Measurements from ENCODE around the gene CLOCK. TPM values are rescaled to one million over a fixed set of nuclear protein-coding genes. Genes with fewer than 3 reads are reported as not detected.
A peak's percentile ranks its signal among the peaks of the same experiment; 100 is the strongest.

The CLOCK gene
- total and polyA plus RNA-seq, 9 of the 15 experiments (the other 6 are each of a cell fraction or from before 2014, with no cell fraction given): 3.7 to 14.4 (median 9.4) TPM

GRCh38 chr4:55438314-55438713 is 108.4 kb downstream of the CLOCK start:
- intact Hi-C loops (cut with micrococcal nuclease): loop anchor here (5.0 to 10.0 kb wide), 3 partner anchors 109 to 426 kb away; partner anchors contain the start of genes CLOCK and NMU
- Histone ChIP-seq H3K4me1 (replicated peaks in 1 of 2; ENCODE audit: control insufficient read depth in 2 of 2, insufficient read depth in 2 of 2, low read length in 2 of 2) (peaks cover 9 to 10% of the 10 kb centered on the region in 2 experiments; a peak in 4 of 5 replicates), H3K27ac (ENCODE audit: extremely low read depth, low read depth, low read length) (no peak overlapping the region), H3K9me3 (replicated peaks; ENCODE audit: control insufficient read depth, insufficient read depth, low read depth, low read length) (no peaks in the 10 kb centered on the region), H3K79me2 (ENCODE audit: control insufficient read depth, insufficient read depth, low read length) (no peaks in the 10 kb centered on the region), H3K36me3 (ENCODE audit: control insufficient read depth, insufficient read depth, low read length) (peaks cover 82% of the 10 kb centered on the region), H2AFZ (ENCODE audit: low read depth, low read length) (no peak overlapping the region), H3K27me3 (ENCODE audit: control insufficient read depth in 2 of 2, insufficient read depth in 2 of 2, low read length in 2 of 2) (no peaks in the 10 kb centered on the region), H3K9me1 (ENCODE audit: control insufficient read depth, insufficient read depth, low read length) (no peaks in the 10 kb centered on the region), H4K20me1 (replicated peaks; ENCODE audit: control insufficient read depth, insufficient read depth, low read length) (no peaks in the 10 kb centered on the region), H3K4me3 (no peak overlapping the region), H3K9ac (ENCODE audit: insufficient read depth in 1 of 2, low read depth in 2 of 2, low read length in 2 of 2) (no peak overlapping the region), H3K4me2 (ENCODE audit: insufficient read depth, low read length) (no peak overlapping the region)
- TF ChIP-seq ZNF584 (CRISPR knock-in tag; IDR thresholded peaks at IDR 0.05; ENCODE audit: low read depth) (no peak), SMARCB1 (IDR thresholded peaks at IDR 0.05; ENCODE audit: insufficient read length, low read depth) (no peak)
- no peak for ATAC-seq
- in situ Hi-C loops (cut with MboI): no loop called here
- ChIA-PET CTCF (ENCODE audit: low intra/inter-chr PET ratio) (no interaction called here), POLR2A (interaction anchor here (1.3 to 1.6 kb wide), 3 partner anchors 10 to 16 kb away, joined by 5 to 9 read pairs (median 7); no protein-coding TSS in a partner anchor)
- DNase-seq (ENCODE audit: extremely low read depth in 1 of 4, low spot score in 3 of 4): no peak
- no peak for FAIRE-seq
- BruUV-seq (replicated peaks): no TSS peak
- WGBS (ENCODE audit: insufficient coverage, low coverage, missing lambda C conversion rate): 81% methylated on average over 2 of the region's 2 CpGs

- Histone ChIP-seq H3K4me3 (no peak overlapping the region), H3K27ac (ENCODE audit: extremely low read depth, low read depth, low read length) (no peak overlapping the region), H2AFZ (ENCODE audit: low read depth, low read length) (no peak overlapping the region), H3K79me2 (ENCODE audit: control insufficient read depth, insufficient read depth, low read length) (no peaks in the 10 kb centered on the region), H3K27me3 (ENCODE audit: control insufficient read depth in 2 of 2, insufficient read depth in 2 of 2, low read length in 2 of 2) (no peaks in the 10 kb centered on the region), H3K9ac (ENCODE audit: insufficient read depth in 1 of 2, low read depth in 2 of 2, low read length in 2 of 2) (no peak overlapping the region), H3K9me3 (replicated peaks; ENCODE audit: control insufficient read depth, insufficient read depth, low read depth, low read length) (no peaks in the 10 kb centered on the region), H3K4me2 (ENCODE audit: insufficient read depth, low read length) (no peak overlapping the region), H3K36me3 (ENCODE audit: control insufficient read depth, insufficient read depth, low read length) (peaks cover 84% of the 10 kb centered on the region), H3K4me1 (replicated peaks in 1 of 2; ENCODE audit: control insufficient read depth in 2 of 2, insufficient read depth in 2 of 2, low read length in 2 of 2) (peaks cover 9 to 10% of the 10 kb centered on the region in 2 experiments; a peak in 4 of 5 replicates), H4K20me1 (replicated peaks; ENCODE audit: control insufficient read depth, insufficient read depth, low read length) (no peaks in the 10 kb centered on the region), H3K9me1 (ENCODE audit: control insufficient read depth, insufficient read depth, low read length) (no peaks in the 10 kb centered on the region)
- ATAC-seq (peak; percentile 19), DNase-seq (ENCODE audit: extremely low read depth in 1 of 4, low spot score in 3 of 4) (no peak), FAIRE-seq (no peak)
- no TSS peak for BruUV-seq (replicated peaks)
- in situ Hi-C loops (cut with MboI): no loop called here
- whole genome bisulfite sequencing (ENCODE audit: insufficient coverage, low coverage, missing lambda C conversion rate): 78% methylated on average over 3 of the region's 3 CpGs
- ChIA-PET POLR2A (interaction anchor here (1.3 to 1.6 kb wide), 5 partner anchors 8 to 16 kb away, joined by 3 to 9 read pairs (median 5); no protein-coding TSS in a partner anchor), CTCF (ENCODE audit: low intra/inter-chr PET ratio) (no interaction called here)
- TF ChIP-seq U2AF1 (optimal IDR thresholded peaks at IDR 0.05; ENCODE audit: low read depth, low read length): no peak
- no peak for TF ChIP-seq CSDE1 (IDR thresholded peaks at IDR 0.05)
- TF ChIP-seq CEBPZ (IDR thresholded peaks at IDR 0.05; ENCODE audit: borderline replicate concordance, low read depth, low read length): no peak
- TF ChIP-seq MTF1 (CRISPR knock-in tag; IDR thresholded peaks at IDR 0.05; ENCODE audit: borderline replicate concordance): no peak
- TF ChIP-seq HCFC1 (IDR thresholded peaks at IDR 0.05; ENCODE audit: low read depth, low read length): no peak
- TF ChIP-seq CHD2 (IDR thresholded peaks at IDR 0.05; ENCODE audit: low read depth, low read length): no peak
- no peak for TF ChIP-seq C11orf30 (IDR thresholded peaks at IDR 0.05; ENCODE audit: low read depth)
- TF ChIP-seq BCOR (IDR thresholded peaks at IDR 0.05): no peak
- intact Hi-C loops (cut with micrococcal nuclease): loop anchor here (1.0 to 10.0 kb wide), 4 partner anchors 109 to 481 kb away; partner anchors contain the start of genes CLOCK and NMU
Observed at GRCh38 chr4:55437823-55438222, 108.9 kb downstream of the CLOCK start.

Data from K562 (cell line).